K562 (cell line): ENCODE results near the gene FRMPD2. TPM values are rescaled to one million over a fixed set of nuclear protein-coding genes. Genes with fewer than 3 reads are reported as not detected.

Experiments
- ATAC-seq: fragments of 200-7000 bp; cut with Tn5 transposase; 3 replicates; pipeline ENCODE4 v1.9.1; 2020; ENCODE audit warnings: moderate library complexity
- BruUV-seq: library from RNA; stranded (reverse); fragments of 400-500 nt; replicated peaks from 2 replicates; lab custom pipeline; 2021; lab: Mats Ljungman, UMichigan
- CTCF ChIA-PET: fragments of 300-600 bp; formaldehyde crosslinking; extraction: SDS; loops from one replicate; lab custom pipeline; 2021; ENCODE audit warnings: low intra/inter-chr PET ratio; lab: Yijun Ruan, JAX
- POLR2A ChIA-PET: fragments of 300-600, 350-650 bp; sonication (Branson Sonifier 250); formaldehyde crosslinking; extraction: SDS; loops from one replicate; lab custom pipeline; 2021; ENCODE audit warnings: antibody characterized with exemption, inconsistent platforms; lab: Yijun Ruan, JAX
- DNase-seq, 4 experiments: peaks; one replicate each; pipeline versions ENCODE4 v3.0.0 to v3.0.0-alpha.2; 2011 to 2018; ENCODE audit warnings: low spot score in 3 of 4, mixed read lengths in 3 of 4; ENCODE audit errors: extremely low read depth in 1 of 4
- FAIRE-seq: peaks from 2 replicates; lab custom pipeline; 2011; peaks lifted over from hg19 to GRCh38; lab: Jason Lieb, UNC
- H2AFZ ChIP-seq: 2 replicates; pipeline ENCODE4 v1.6.0; 2011; ENCODE audit warnings: low read depth, low read length, control low read depth, inconsistent platforms
- H3K27ac ChIP-seq: fragments of 200-600 bp; 3 replicates; pipeline ENCODE4 v1.8.0; 2011; ENCODE audit warnings: low read depth, mild to moderate bottlenecking, control low read depth, inconsistent platforms, low read length, moderate library complexity, mixed read lengths; ENCODE audit errors: extremely low read depth
- H3K27me3 ChIP-seq, 2 experiments: fragments of 300-600 bp in 1 of 2; 2 replicates in 1 of 2; 3 replicates in 1 of 2; pipeline versions ENCODE4 v1.6.0 to v1.8.0; 2011; ENCODE audit warnings: inconsistent platforms in 2 of 2, low read length in 2 of 2, mild to moderate bottlenecking in 1 of 2, mixed read lengths in 1 of 2, moderate library complexity in 1 of 2; ENCODE audit not compliant: control insufficient read depth in 2 of 2, insufficient read depth in 2 of 2
- H3K36me3 ChIP-seq: fragments of 300-600 bp; 3 replicates; pipeline ENCODE4 v1.8.0; 2011; ENCODE audit warnings: mild to moderate bottlenecking, low read length, inconsistent platforms; ENCODE audit not compliant: control insufficient read depth, insufficient read depth
- H3K4me1 ChIP-seq, 2 experiments: fragments of 200-600 bp in 1 of 2; replicated peaks in 1 of 2; 2 replicates in 1 of 2; 3 replicates in 1 of 2; pipeline versions ENCODE4 v1.5.1 to v1.8.0; 2011; ENCODE audit warnings: inconsistent platforms in 2 of 2, low read length in 2 of 2, mild to moderate bottlenecking in 1 of 2, mixed read lengths in 1 of 2, moderate library complexity in 1 of 2; ENCODE audit not compliant: control insufficient read depth in 2 of 2, insufficient read depth in 2 of 2
- H3K4me2 ChIP-seq: 2 replicates; pipeline ENCODE4 v1.6.1; 2011; ENCODE audit warnings: low read length, control low read depth, inconsistent platforms, mixed read lengths; ENCODE audit not compliant: insufficient read depth
- H3K4me3 ChIP-seq: fragments of 200-600 bp; sonication (generic), shearing (Covaris generic); 2 replicates; pipeline ENCODE4 v1.5.1; 2016; ENCODE audit warnings: control low read depth, inconsistent platforms
- H3K79me2 ChIP-seq: fragments of 200-600 bp; 3 replicates; pipeline ENCODE4 v1.8.0; 2011; ENCODE audit warnings: low read length, inconsistent platforms; ENCODE audit not compliant: control insufficient read depth, insufficient read depth
- H3K9ac ChIP-seq, 2 experiments: 2 replicates each; pipeline versions ENCODE4 v1.6.0 to v1.6.1; 2011; ENCODE audit warnings: low read depth in 2 of 2, low read length in 2 of 2, control low read depth in 1 of 2, inconsistent platforms in 1 of 2, mild to moderate bottlenecking in 1 of 2, mixed read lengths in 1 of 2; ENCODE audit not compliant: insufficient read depth in 1 of 2
- H3K9me1 ChIP-seq: one replicate; pipeline ENCODE4 v1.6.0; 2011; ENCODE audit warnings: inconsistent platforms, mild to moderate bottlenecking, low read length, moderate library complexity; ENCODE audit not compliant: control insufficient read depth, insufficient read depth
- H3K9me3 ChIP-seq: replicated peaks from 2 replicates; pipeline ENCODE4 v1.5.1; 2011; ENCODE audit warnings: low read depth, low read length, inconsistent platforms; ENCODE audit not compliant: control insufficient read depth, insufficient read depth
- H4K20me1 ChIP-seq: replicated peaks from 2 replicates; pipeline ENCODE4 v1.6.1; 2011; ENCODE audit warnings: low read length, inconsistent platforms, mixed read lengths; ENCODE audit not compliant: control insufficient read depth, insufficient read depth
- ARID3A ChIP-seq: IDR thresholded peaks from 2 replicates; pipeline ENCODE4 v1.6.1; 2012; ENCODE audit warnings: low read depth, low read length, improper control_type of control experiment, borderline replicate concordance
- BHLHE40 ChIP-seq: IDR thresholded peaks from 2 replicates; pipeline ENCODE4 v1.6.1; 2011; ENCODE audit warnings: low read length, improper control_type of control experiment
- BRD9 ChIP-seq: fragments of 450-650 bp; IDR thresholded peaks from 2 replicates; pipeline ENCODE4 v1.6.1; 2018; ENCODE audit warnings: low read depth; ENCODE audit not compliant: partially characterized antibody
- COPS2 ChIP-seq: fragments of 450-650 bp; conservative IDR thresholded peaks from 2 replicates; pipeline ENCODE4 v1.6.1; 2016; ENCODE audit warnings: mild to moderate bottlenecking, moderate library complexity
- CREM ChIP-seq: IDR thresholded peaks from 2 replicates; pipeline ENCODE4 v1.6.1; 2014; ENCODE audit warnings: antibody characterized with exemption, low read depth
- POLR2B ChIP-seq: fragments of 450-650 bp; IDR thresholded peaks from 2 replicates; pipeline ENCODE4 v1.6.1; 2018; ENCODE audit warnings: low read depth; ENCODE audit not compliant: partially characterized antibody
- SMAD3 ChIP-seq: fragments of 450-650 bp; formaldehyde crosslinking; conservative IDR thresholded peaks from 2 replicates; pipeline ENCODE4 v1.4.0; 2020; ENCODE audit warnings: mild to moderate bottlenecking
- SOX6 ChIP-seq: fragments of 450-650 bp; IDR thresholded peaks from 2 replicates; pipeline ENCODE4 v1.6.1; 2014; ENCODE audit warnings: mild to moderate bottlenecking
- TCF3 ChIP-seq: sonication (generic); formaldehyde crosslinking; IDR thresholded peaks from 2 replicates; pipeline ENCODE4 v1.4.0; 2020; ENCODE audit warnings: mild to moderate bottlenecking, missing genetic modification reagents
- ZNF121 ChIP-seq: sonication (generic); formaldehyde crosslinking; conservative IDR thresholded peaks from 2 replicates; pipeline ENCODE4 v1.8.0; 2022; ENCODE audit warnings: missing genetic modification reagents
- WGBS: fragments of 100-300 bp; shearing (Covaris generic); methylation state at CpG from one replicate; pipeline ENCODE4 v1.1.6; 2016; ENCODE audit warnings: low coverage, mixed read lengths; ENCODE audit not compliant: insufficient coverage; ENCODE audit errors: missing lambda C conversion rate; 5-methylcytosine and 5-hydroxymethylcytosine counted together
- in situ Hi-C: fragments of 300-500 bp; cut with MboI; formaldehyde crosslinking; loops from 4 replicates; pipeline ENCODE4 v1.15.0; 2018; ENCODE audit warnings: inconsistent platforms, mixed read lengths
- intact Hi-C: fragments of 100-400 bp; cut with micrococcal nuclease; formaldehyde crosslinking; loops from 2 replicates; pipeline ENCODE4 v1.14.2; 2022
- polyA plus RNA-seq, 8 experiments: library from polyadenylated mRNA; depleted of rRNA in 4 of 8; stranded (reverse) in 5 of 8; unstranded in 3 of 8; fragments of >200 nt; fragmentation: Nextera tagmentation in 2 of 8; fragmentation: Illumina TruSeq in 1 of 8; extraction: Ambion mirVana in 2 of 8; extraction: Trizol in 1 of 8; gene quantifications; 2 replicates each; pipeline versions ENCODE4 v1.2.1 to v1.2.3, GENCODE V29; 2011 to 2014; ENCODE audit warnings: inconsistent platforms in 1 of 8, missing spikeins in 1 of 8
- total RNA-seq, 7 experiments: library from RNA; depleted of rRNA in 6 of 7; stranded (reverse); fragments of >200 nt in 6 of 7; fragmentation: Illumina TruSeq in 2 of 7; extraction: Trizol in 2 of 7; gene quantifications; 2 replicates each; pipeline versions ENCODE4 v1.2.1 to v1.2.3, GENCODE V29; 2011 to 2021; ENCODE audit warnings: low replicate concordance in 1 of 7

Gene FRMPD2
- total and polyA plus RNA-seq, 9 of the 15 experiments (the other 6 are each of a cell fraction or from before 2014, with no cell fraction given) = 0.12 to 0.95 (median 0.33) TPM

- Histone ChIP-seq H3K9me1 (no peaks in the 10 kb centered on the region), H3K4me2 (no peak overlapping the region), H3K4me1 (no peaks in the 10 kb centered on the region), H3K27ac (no peak overlapping the region), H2AFZ (no peak overlapping the region), H3K27me3 (no peaks in the 10 kb centered on the region), H3K9ac (no peak overlapping the region), H3K9me3 (no peaks in the 10 kb centered on the region), H3K36me3 (no peaks in the 10 kb centered on the region), H3K4me3 (no peak overlapping the region), H3K79me2 (no peaks in the 10 kb centered on the region), H4K20me1 (no peaks in the 10 kb centered on the region)
- DNase-seq (no peak), FAIRE-seq (no peak), ATAC-seq (no peak; the same call in 2 of the 3 replicates)
- CTCF ChIA-PET = no interaction called here
- intact Hi-C loops = no loop called here
- POLR2A ChIA-PET = interaction anchor here (0.9 kb wide), 1 partner anchor 338 kb away, joined by 3 read pairs; no protein-coding TSS in a partner anchor
- in situ Hi-C loops = no loop called here
- no peak for TF ChIP-seq BRD9
- TF ChIP-seq BHLHE40 = no peak
- no peak for TF ChIP-seq ZNF121 (CRISPR knock-in tag)
- no peak for TF ChIP-seq ARID3A
- TF ChIP-seq COPS2 = no peak
- TF ChIP-seq CREM = no peak
- no peak for TF ChIP-seq SMAD3 (CRISPR knock-in tag)
- TF ChIP-seq POLR2B = no peak
- no peak for TF ChIP-seq TCF3 (CRISPR knock-in tag)
- TF ChIP-seq SOX6 = no peak
- BruUV-seq = no TSS peak
- WGBS = 2% methylated on average over 5 of the region's 5 CpGs
Observed at GRCh38 chr10:48224979-48225560, 49.4 kb downstream of the FRMPD2 start.
